GM18907 (cell line): Measurements from ENCODE around the gene ATP6V1B1.

Experiments
- ATAC-seq: cut with Tn5 transposase; IDR thresholded peaks from one replicate; pipeline ENCODE4 v1.9.1; 2021; ENCODE audit warnings: mild to moderate bottlenecking, moderate library complexity; ENCODE audit not compliant: unreplicated experiment

ATP6V1B1 gene

DNA sequence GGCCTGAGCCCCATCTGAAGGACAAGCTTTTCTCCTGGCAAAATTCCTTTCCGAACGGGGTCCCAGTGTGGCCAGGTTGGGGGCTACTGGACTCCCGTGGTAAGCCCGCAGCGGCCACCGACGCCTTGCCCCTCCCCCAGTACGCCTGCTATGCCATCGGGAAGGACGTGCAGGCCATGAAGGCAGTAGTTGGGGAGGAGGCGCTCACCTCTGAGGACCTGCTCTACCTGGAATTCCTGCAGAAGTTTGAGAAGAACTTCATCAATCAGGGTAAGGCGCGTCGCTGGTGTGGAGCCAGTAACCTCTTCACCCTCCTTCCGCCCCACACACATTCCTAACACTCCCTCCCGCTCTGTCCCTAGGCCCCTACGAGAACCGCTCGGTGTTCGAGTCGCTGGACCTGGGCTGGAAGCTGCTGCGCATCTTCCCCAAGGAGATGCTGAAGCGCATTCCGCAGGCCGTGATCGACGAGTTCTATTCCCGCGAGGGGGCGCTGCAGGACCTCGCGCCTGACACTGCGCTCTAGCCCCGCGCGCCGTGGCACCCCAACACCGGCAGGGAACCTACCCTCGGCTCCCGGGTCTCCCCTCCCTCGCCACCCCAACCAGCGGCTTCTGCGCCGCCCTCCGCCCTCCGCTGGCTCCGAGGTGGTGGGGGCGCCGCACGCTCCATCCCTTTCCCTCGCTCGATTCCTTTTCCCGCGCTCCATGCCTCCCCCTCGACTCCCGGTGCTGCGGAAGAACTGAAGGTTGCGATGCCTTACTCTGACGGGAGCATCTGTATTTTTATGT, 29.1 kb downstream of the ATP6V1B1 start:
- ATAC-seq = peak; percentile 74

- no peak for ATAC-seq
Observed at GRCh38 chr2:70965506-70965905, 29.8 kb downstream of the ATP6V1B1 start.

DNA sequence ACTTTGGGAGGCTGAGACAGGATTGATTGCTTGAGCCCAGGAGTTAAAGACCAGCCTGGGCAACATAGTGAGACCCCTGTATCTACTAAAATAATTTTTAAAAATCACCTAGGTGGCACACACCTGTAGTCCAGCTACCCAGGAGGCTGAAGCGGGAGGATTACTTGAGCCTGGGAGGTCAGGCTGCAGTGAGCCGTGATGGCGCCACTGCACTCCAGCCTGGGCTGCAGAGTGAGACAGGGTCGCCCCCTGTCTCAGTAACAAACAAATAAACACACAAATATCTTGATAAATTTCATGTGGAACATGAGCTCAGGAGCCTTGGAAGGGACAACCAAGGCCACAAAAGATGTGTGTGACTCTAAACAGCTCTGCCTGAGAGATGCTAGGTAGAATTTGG, 31.0 kb downstream of the ATP6V1B1 start:
- ATAC-seq = no peak

- no peak for ATAC-seq
Observed at GRCh38 chr2:70967189-70967588, 31.5 kb downstream of the ATP6V1B1 start.

- ATAC-seq = no peak
Observed at GRCh38 chr2:70974592-70974991, 38.9 kb downstream of the ATP6V1B1 start.

DNA sequence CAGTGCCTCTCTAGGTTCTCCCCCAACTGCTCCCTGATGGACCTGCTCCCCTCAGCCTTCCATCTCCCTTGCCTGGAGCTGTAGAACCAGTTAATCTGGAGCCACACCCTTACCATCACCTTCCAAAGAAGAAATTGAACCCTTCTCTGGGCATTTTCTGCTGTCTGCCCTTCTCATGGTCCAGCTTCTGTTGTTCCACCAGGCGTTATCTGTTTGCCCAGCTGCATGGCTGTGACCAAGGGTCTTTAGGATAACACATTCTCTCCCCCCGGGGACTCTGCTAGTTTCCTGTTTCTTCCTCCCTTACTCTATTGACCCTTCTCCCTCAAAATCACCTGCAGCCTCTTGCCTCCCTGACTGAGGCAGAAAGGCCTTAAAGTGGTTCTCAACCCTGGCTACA, 39.5 kb downstream of the ATP6V1B1 start:
- no peak for ATAC-seq

DNA sequence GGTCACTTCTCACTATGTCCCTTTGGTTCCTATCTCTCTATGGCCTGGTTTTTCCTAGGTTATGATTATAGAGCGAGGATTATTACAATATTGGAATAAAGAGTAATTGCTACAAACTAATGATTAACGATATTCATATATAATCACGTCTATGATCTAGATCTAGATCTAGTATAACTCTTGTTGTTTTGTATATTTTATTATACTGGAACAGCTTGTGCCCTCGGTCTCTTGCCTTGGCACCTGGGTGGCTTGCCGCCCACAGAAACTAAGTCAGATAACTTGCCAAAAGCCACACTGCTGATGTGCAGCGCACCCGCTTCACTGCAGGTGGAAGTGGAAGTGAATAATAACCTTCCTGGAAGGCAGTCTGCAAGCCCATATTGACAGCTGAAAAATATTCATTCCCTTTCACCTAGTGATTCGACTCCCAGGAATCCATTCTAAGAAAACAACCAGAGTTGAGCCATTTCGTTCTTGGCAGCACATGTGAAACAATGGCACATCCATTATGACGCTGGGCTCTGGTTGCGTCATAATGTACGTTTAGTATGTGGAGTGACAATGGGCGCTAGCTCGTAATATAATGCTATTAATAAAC, 42.0 kb downstream of the ATP6V1B1 start:
- no peak for ATAC-seq

DNA sequence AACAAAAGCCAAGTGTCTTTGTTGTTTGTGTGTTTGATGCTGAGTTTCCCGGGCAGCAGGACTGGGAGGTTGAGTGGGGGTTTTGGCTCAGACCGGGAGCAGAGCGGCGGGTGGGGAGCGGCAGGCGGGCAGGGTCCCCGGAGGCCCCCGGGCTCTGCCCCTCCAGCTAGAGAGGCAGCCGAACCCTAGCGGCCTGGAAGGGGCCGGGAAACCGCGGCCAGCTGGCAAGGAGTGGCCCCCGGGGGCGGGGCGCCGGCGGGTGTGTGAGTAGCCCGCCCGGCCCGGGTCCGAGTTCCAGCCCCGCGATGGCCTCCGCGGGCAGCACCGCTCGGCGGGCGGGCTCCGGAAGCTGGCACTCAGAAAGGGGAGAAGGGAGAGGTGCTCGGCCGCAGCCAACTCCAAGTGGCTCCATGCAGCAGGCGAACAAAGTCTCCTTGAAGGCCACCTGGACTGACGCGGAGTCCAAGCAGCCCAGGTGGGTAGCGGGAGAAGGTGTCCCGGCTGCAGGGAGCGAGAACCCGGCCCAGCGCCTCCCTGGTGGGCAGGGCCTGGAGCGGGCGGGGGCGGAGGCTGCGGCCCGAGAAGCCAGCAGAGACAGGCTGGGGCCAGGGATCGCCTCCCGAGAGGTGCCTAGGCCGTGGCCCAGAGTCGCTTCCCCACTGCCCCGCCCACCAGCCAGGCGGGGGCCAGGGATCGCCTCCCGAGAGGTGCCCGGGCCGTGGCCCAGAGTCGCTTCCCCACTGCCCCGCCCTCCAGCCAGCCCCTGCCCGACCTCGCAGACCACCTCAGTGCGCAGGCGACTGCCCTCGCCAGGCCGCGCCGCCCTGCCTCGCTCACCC, 42.9 kb downstream of the ATP6V1B1 start, which contains the start of gene ANKRD53:
ANKRD53 (plus strand) TSS at position 290 of the 839 bp plus-strand sequence; CDS start at position 306, 16 bp downstream.
- no peak for ATAC-seq

DNA sequence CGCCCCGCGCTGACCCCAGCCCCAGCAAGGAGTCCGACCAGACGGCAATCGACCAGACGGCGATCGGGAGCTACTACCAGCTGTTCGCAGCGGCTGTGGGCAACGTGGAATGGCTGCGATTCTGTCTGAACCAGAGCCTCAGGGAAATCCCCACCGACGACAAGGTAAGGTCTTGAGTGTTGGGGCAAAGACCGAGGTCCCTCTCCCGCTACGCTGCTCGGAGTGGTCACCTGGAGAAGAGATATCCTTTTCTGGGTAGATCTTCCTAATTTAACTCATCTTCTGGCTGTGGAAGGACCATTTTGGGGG, 43.4 kb downstream of the ATP6V1B1 start:
- no peak for ATAC-seq

DNA sequence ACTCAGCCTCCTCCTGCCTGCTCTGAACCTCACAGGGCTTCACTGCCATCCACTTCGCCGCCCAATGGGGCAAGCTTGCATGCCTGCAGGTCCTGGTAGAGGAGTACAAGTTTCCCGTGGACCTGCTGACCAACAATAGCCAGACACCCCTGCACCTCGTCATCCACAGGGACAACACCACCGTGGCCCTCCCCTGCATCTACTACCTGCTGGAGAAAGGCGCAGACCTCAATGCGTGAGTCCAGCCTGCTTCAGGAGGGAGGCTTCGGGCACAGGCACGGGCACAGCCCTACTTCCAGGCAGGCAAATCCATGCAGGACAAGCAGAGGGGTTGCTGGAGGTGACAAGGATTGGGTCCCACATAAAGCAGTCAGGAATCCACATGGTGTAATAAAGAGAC, 43.9 kb downstream of the ATP6V1B1 start:
- ATAC-seq = no peak

GRCh38 chr2:70981421-70981820, 45.7 kb downstream of the ATP6V1B1 start:
- ATAC-seq = no peak

DNA sequence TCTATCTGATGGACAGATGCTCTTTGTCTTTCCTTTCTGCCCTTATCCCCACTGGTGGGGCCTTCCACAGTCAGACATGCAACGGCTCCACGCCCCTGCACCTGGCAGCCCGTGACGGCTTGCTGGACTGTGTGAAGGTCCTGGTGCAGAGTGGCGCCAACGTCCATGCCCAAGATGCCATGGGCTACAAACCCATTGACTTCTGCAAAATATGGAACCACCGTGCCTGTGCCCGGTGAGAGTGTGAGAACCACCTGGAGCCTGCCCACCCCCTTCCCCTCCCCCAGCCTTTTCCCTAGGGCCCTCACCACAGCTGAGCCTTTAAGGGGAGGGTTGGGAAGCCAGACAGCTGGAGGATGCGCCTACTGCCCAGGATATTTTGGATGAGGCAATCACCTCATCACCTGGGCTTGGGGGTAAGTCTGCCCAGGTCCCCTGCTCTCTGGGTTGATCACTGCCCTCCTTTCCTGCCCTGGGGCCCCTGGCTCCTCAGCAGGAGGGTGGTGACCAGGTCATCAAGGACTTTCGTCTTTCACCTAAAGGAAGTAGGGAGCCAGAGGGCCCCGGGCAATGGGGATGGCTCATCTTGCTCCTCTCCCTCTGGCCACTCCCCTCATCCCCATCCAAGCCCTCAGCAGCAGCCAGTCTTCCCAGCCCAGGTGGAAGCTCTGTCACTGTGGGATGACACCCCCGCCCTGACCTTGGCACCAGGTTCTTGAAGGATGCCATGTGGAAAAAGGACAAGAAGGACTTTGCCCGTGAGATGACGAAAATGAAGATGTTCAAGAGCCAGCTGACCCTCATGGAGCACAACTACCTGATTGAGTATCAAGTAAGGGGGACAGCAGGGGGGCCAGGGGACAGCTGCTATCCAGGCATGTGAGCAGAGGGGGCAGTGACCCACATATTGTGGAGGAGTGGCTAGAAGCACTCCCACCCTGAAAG, 46.4 kb downstream of the ATP6V1B1 start:
- ATAC-seq = no peak

DNA sequence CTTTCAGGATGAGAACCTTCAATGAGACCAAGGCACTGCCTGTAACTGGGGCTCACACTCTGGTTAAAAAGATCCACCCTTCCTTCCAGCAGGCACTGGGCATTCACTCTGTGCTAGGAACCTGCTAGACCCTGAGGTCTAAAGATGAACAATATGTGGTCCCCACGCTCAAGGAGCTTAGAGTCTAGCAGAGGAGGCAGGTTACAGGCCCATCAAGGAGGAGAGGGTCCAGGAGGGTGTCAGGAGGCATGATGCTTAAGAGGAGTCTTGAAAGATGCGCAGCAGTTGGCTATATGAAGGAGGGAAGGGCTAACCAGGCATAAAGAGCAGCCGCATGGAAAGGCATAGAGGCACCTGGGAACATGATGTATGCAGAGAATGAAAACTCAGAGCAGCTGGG, 47.3 kb downstream of the ATP6V1B1 start:
- ATAC-seq = no peak

DNA sequence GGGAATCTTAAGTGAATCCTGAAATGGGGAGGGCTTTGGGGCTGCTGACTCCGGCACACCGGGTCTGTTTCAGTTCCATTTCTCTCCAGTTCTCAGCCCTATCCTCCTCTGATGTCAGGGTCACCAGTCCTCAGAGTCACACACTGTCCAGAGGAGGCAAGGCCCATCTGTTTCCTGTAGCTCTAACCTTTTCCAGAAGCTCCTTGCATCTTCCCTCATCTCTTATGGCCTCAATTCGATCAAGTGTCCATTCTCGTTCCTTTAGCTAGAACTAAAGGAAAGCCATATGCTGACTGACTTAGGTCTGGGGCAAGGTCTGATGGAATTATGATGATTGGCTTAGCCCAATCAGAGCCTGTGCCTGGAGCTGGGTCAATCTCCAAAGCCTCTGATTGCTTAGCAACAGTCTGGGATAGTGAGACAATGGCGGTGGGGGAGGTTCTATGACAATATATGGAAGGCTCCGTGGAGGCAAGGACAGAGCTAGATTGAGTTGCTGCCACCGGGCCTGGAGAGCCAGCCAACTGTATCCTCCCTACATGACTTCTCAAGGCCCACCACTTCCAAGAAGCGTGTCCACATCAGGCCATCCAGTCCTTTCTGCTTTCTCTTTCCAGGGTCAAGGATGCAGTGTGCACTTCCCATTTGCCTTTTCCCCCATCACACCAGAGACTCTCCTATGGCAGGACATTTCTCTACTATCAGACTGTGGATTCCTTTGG, 48.0 kb downstream of the ATP6V1B1 start:
- ATAC-seq = no peak

DNA sequence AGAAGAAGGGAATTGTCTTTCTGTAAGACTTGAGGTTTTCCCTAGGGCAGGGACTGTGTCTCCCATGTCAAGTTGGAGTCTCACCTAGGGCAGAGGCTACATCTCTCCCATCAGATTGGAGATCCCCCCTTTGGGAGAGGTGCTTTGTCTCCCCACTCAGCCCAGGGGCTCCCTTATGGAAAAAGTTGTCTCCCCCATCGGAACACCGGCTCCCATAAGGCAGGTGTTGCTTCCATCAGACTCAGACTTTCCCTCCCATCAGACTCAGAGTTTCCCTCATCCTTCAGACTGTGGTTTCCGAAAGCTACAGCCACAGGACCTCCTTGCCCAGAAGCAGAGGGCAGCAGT, 48.5 kb downstream of the ATP6V1B1 start:
- ATAC-seq = no peak

- peak; percentile 91 for ATAC-seq
Observed at GRCh38 chr2:70984576-70985282, 49.0 kb downstream of the ATP6V1B1 start.

DNA sequence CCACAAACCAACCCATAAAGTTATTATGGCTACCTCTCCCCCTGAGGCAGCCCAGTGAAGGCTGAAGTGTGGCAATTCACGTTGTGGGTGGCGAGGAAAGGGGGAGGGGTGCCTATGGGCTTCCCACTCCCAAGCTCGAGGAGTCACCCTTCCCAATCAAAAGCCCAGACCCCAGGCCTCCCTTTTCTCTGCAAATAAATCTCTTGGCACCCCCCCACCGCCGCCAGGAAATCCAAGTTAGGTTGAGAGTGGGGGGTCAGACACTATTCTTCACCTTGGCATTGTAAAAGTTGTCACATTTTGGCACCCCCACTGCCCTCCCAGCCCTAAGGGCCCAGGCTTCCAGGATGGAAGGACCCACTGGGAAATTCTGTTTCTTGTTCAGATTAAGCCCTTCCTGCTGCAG, 49.6 kb downstream of the ATP6V1B1 start:
- ATAC-seq = no peak

GRCh38 chr2:70985956-70986355, 50.3 kb downstream of the ATP6V1B1 start:
- no peak for ATAC-seq

DNA sequence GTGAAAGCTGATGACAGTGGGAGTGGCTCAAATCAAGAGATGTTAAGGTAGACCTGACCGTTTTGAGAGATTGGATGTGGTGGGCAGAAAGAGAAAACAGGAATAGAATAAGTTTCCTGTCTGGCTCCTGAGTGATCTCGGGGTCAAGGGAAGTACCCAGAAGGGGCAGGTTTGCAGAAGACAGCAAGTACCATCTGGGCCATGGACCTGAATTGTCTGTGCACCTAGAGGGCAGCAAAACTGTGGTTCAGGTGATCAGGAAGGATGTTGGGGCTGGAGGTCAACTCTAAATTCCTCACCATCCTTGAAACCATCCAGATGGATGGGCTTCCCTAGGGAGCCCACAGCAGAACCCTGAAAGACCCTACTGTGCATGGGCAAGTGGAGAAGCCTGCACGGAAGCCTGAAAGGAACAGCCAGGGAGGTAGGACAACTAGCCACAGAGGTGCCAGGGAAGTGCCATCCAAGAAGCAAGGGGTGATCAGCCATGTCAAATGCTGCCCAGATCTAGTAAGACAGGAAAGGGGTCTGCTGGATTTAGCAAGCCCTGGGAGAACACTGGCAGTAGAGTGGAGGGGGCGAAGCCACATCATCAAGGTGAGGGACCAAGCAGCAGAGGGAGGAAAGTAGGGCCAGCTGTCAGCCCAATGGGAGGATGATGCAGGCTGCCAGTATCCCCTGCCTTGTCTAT, 50.9 kb downstream of the ATP6V1B1 start:
- ATAC-seq = no peak
